GM11168 (cell line): ENCODE measurements around the gene KCNMA1.

Source experiments
- in situ Hi-C: fragments of 300-500 bp; cut with MboI; formaldehyde crosslinking; loops from one replicate; pipeline ENCODE4 v1.12.0; 2022; ENCODE audit warnings: low sequenced_read_pairs; ENCODE audit not compliant: unreplicated experiment

Gene KCNMA1

DNA sequence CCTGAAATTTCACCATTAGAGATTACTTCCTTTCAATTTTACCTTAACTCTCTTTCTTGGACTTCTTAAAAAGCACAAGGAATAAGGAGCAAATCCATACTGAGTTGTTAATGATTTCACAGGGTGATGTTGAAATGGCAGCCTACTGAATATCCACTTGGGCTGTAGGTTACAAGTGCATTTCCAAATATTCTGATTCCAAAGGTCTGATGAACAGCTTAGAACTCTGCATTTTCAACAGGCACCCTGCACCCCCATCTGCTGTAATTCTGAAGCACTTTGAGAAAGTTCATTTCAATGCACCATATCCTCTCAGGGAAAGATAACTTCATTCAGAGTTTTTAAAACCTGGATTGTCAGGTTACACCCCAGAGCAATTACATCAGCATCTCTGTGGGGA, 368.4 kb downstream of the KCNMA1 start:
- in situ Hi-C loops = no loop called here

DNA sequence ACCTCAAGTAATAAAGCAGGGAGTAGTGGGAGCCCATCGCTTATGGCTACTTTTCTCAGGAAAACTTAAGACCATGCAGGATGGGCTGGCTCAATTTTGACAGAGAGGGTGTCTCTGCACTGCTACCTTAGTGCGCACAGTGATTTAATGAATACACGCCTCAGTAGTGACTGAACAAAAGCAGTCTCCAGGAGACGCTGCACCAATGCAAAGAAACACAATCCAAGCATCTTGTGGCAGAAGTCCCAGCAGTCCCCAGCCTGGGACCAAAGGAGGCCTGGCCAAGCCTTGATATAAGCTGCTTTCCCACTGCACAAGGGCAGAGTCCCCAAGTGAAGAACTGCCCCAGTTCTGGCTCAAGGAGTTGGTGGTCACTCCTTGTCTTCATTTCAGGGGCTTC, 368.9 kb downstream of the KCNMA1 start:
- in situ Hi-C loops = no loop called here

DNA sequence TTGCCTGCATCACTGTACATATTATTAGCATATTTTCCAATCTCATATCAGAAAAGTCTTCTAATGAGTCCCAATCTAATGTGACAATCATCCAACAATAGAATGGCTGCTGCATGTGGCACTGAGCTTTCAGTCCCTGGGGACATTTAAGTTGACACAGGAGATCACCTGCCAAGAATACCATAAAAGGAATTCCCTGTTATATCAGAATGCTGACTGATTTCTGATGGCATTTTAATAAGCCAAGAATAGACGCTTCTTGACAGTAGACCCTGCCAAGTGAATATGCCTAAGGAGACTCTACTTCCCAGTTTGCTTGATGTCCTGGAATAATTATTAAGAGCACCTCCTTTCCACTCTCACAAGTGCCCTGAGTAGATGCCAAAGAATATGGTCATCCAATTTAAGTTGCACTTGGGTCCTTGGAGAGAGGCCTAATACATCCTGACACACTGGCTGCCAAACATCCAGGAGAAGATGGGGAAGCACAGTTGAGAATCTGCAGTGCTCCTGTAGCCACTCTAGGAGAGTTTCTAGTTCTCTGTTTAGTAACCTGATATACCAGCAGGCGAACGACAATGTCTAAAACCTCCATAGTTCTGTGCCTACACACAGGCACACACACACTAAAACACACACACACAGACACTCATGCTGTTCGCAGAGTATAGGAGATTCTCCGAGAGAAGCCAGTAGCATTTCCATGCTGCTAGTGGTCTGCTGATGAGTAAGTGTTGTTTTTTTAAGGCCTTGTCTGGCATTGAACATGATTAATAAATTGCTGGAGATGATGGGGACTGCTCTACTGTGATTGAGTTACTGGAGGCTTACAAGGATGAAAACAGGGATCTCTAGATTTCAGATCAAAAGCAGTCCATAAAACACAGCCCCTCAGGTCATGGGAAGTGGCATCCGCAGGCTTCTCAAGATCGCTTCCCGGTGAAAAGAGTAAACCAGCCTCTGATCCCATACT, 369.6 kb downstream of the KCNMA1 start:
- in situ Hi-C loops = no loop called here

DNA sequence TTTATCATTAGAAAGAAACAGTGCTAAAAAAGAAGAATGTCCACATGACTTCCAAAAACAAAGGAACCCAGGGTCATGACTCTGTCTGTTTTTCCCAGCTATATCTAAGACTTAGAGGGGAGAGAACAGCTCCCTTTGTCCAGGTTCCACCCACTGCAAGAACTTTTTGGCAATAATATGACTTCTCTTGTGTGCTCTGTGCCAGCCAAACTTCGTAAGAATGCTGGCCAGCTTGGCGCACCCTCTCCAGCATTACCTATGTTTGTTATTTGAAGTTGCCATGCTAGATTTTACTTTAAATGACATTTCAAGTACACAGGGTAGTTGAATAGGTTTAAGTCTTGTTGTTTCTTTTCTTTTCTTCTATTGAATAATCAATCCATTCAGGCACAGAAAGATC, 371.4 kb downstream of the KCNMA1 start:
- in situ Hi-C loops = no loop called here

DNA sequence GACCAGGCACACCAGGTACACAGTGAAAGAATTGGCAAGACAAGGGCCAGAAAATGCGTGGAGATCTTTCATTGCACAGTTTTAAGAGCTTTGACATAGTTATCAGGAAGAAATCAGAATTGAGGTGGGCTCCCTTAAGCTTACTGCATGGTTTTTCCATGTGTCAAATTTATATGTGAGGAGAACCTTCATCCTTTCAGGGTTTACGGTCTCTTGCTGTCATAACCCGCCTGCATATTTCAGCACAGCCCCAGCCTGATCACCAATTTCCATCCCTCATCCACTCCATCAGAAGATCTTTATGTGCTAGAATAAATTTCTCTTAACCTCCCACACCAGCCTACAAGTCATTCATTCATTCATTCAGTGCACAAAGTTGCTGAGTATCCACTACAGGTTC, 373.1 kb downstream of the KCNMA1 start:
- in situ Hi-C loops = no loop called here

DNA sequence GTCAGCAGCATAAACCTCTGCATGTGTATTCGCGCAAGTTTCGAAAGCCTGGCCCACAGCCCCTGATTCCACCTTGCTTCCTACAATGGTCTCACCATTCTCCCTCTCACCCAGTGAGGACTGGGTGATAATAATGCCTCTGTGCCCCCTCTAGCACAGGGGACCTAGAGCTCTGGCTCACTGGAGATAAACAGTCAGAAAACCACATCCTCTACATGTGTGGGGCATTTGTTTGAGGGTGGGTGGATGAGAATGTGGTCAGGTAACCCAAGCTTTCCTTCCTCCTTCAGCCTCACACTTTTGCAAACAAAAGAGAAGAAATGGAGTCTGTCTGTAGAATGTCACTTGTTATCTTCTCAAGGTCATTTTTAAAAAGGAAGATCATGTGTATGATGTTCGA, 373.5 kb downstream of the KCNMA1 start:
- in situ Hi-C loops = no loop called here

DNA sequence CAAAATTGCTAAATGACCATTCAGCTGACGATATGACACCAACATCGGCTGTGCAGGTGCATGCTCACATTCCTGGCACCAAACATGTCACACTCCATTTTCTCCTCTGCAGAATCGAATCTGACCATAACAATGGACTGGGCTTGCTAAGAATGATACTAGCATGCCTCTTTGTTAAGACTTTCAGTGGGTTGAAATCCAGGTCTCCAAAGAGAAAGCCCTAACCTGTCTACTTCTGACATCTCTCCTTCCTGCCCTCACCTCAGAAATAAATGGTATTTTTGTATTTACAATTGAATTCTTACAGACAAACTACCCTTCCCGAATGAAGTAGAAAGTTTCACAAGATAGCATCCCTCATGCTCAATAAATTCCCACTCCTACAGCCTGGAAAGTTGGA, 373.9 kb downstream of the KCNMA1 start:
- in situ Hi-C loops = no loop called here

DNA sequence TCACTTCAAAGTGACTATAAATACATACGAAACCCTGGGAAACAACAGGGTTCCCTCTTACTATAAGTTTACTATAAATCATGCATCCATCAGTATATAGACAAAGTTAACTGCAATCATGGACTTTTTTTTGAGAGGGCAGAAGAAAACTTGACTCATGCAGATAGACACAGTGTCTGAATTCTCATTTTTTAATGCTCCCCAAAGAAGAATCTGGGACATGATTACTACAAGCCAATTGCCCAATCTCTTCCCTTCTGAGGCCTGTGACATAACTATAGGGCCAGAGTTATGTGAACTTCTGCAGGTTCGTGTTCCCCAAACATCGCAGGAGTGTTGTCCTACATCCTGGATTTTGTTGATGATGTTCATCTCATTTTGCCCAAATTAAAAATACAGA, 376.5 kb downstream of the KCNMA1 start:
- in situ Hi-C loops = no loop called here

DNA sequence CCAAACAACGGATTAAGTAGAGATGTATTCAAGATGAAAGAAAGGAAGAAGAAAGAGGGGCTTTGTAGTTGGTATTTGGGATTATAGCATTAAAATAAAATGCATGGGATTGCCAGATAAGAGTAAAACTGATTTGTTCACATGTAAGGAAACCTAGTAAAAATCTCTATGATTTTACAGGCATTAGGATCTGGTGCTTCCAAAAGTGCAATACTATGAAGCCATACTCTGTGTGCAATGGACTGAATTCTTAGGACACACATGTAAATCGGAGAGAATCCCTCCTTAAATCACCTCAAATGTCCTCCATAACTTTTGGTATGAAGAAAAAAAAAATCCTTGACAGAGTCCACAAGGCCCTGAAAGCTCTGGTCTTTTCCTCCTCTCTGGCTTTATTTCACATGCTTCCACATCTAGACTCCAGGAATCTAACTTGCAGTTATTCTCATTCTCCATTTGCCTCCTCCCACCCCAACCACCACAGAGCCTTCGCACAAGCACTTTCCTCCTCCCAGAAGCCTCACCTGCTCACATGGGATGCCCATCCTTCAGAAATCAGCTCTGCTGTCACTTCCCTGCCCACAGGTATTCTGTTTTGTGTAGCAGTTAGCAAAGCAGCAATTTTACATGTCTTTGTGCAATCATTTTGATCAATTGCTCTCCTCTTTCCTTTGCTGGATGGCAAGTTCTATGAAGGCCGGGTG, 378.3 kb downstream of the KCNMA1 start:
- in situ Hi-C loops = no loop called here

DNA sequence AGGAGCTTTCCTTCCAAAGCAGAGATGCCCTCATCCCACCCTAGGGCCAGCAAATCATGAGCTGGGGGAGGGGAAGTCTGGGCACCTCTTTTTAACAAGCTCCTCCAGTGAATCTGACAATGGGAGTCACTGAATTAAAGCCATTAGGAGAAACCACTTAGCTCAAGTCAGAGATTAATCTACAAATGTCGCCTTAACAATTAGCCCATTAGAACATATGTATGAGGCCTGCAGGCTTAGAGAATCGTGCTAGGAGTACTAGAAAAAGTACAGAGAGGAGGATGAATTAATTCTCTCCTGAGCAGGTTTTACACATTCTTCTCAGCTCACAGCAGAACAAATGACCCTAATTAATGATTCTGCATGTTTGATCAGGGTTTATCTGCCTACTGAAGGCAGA, 381.3 kb downstream of the KCNMA1 start:
- in situ Hi-C loops = no loop called here

DNA sequence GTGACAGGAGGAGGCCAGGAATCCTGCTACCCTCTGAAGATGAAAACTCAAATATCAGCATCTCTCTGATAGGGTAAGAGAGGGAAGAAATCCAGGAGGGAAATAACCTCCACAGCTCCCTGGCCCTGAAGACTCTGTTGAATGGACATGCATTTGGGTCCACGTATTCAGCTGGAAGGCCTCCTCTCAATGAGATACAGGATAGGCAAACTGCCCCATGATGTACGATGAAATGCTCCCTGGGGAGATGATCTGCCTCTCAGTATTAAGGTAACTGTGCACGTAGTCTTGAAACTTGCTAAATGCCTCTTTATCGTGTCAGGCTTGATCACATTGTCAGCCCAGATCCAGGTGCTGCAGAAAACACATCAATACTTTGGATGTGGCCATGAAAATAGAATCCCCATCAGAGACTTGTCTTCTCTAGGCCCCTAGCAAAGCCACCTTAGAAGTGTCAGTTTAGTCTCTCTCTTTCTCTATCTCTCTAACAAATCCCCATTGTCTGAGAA, 384.0 kb downstream of the KCNMA1 start:
- in situ Hi-C loops = no loop called here

DNA sequence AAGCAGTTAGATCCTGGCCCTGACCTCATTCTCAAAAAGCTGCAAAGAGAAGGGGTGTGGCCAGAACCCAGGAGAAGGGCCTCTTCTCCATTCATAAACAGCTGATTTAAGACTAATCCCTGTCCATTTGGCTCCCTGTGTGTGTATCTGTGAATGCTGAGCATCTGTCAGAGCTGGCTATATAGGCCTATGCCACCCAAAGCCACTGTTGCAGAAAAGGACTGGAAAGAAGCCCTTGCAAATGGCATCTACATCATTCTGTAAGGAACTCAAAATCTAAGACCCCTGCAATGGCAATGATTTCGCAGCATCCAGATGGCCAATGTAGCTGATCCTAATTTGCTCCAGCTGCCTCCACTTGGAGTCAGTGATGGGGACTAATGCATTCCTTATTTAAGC, 384.5 kb downstream of the KCNMA1 start:
- in situ Hi-C loops = no loop called here

DNA sequence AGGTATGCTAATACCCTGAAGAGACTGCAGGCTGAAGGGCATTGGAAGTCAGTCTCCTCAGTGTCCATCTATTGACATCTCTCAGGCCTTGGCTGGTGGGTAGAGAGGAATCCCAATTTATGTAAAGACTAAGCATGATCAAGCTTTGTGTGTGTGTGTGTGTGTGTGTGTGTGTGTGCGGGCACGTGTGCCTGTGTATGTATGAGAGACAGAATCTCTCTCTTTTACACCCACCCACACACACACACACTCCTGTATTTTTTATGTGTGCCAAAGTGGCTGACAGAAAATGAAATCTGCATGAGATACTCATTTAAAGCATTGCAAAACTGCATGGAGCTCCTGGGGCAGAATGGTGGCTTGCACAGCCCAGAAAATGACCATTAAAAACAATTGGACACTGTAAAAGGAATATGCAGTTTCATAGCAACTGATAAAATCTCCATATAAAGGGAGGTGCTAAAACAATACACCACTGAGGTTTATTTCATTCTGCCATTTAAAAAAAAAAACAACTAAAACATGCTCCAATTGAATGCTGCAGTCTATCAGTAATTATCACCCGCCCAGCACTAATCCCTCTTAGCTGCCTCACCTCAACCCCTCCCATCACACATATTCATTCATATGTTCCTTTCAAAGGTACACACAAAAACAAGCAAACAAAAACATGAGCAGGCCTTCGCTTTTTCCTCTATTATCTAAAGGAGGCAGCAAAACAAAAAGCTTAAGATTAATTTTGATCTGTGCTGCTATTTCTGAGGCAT, 385.0 kb downstream of the KCNMA1 start:
- in situ Hi-C loops = no loop called here

DNA sequence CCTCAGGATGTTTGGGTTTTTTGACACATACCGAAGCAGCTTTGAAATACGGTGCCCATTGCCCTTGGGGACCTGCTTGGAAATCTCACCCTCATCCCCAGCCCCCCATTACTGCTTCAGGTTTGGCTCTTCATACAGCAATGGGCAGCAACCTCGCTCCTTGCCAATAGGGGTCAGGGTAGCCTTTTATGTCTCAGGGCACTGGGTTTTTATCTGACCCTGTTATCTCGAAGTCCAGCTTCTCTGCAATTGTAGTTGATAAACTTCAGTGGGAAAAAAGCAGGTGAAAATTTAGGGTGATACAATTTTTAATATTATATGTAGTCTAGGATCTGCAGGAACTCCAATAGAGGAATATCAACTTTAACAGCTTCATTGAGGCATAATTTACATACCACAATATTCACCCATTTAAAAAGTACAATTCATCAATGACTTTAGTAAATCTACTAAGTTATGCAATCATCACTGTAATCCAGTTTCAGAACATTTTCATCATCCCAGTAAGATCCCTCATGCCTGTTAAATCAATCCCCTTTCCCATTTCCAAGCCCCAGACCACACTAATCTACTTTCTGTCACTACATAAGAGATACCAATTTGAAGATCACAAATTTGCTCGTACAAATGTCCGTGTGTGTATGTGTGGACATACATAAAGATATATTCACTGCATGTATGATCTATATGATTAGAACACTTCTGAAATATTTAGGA, 386.2 kb downstream of the KCNMA1 start:
- in situ Hi-C loops = no loop called here

DNA sequence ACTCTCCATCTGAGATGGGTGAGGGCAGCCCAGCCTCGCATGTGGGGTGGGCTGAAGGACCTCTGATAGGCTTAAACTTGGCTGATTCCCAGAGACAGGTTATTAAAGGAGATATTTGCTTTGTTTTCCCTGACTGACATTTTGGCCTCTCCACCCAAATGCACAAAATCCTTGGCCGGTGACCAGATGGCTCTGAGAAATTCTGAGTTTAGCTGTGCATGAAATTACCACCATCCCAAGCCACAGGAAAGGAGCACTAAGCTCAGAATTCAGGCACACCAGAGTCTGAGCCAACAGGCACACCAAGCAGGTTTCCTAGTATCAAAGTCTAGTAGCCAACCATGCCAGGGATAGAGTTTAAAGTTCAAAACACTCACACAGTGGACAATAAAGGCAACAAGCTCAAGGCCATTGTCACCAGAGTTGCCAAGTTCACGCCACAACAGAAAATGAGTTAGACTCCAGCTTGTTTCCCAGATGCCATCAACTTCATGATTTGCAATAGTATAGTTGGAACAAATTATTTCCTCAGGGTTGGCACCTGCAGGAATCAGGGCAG, 387.6 kb downstream of the KCNMA1 start:
- in situ Hi-C loops = no loop called here

DNA sequence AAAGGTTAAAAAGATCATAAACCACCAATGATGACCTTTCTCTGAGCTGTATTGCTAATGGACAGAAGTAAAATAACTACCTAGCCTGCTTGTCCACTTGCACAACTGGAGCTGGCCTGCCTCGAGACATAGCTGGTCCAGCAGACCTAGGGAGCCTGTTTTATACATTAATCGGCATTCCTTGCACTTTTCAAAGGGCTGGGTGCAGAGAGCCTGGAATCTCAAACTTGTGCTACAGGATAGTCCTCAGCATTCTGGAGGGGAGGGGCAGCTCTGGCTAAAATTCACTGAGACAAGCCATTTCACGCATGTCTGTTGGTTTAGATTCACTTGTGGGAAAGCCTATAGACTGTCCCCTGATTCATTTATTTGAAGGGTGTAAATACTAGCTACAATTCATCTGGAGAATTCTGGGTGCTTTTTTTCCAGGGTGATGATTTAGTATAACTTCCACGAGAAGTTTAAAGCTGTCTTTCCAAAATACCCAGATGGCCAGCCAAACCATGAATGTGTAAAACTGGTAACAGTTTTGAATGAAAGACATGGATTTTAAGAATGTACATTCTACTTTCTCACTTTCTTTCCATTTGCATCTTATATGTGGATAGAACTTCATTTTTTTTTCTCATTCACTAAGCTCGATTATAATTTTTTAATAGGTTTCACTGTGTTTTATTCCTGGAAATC, 389.4 kb downstream of the KCNMA1 start:
- in situ Hi-C loops = no loop called here

DNA sequence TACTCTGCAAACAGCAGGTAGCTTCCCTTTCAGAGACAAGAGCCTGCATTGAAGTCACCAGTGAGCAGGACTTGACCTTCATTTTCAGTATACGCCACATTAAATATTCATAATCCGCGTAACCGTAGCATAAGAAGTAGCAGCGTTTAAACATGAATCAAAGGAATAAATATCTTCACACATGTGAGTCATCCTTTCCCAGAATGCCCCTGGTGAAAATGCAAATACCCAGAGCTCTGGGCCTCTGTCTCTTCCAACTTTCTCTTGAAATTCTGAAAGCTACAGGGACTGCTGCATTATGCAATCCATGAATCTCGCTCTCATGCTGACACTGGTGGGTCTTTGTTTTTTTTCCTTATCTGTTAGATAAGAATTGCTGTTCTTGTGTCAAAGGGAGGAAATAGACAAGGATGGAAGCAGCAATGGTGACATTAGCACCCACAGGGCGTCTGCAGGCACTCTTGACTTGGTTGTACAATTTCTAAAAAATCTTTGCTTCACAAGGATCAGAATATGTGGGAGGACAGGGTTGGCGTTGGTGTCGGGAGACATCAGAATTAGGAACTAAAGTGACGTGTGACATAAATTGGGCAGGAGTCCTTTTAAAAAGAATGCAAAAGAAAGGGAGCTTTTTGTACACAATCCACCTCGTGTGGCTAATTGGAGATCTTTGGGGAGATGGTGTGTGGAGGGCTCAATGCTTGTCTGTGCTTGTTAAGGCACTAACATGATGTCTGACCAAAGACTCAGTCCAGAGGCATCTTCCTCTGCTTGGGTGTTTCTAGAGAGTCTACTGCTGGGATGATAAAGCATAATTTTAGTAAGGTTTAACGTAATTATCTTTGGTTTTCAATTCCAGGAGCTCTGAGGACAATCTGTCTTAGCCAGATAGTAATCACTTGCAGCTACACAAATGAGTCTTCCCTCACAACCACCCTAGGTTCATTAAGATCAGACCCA, 390.3 kb downstream of the KCNMA1 start:
- in situ Hi-C loops = no loop called here

DNA sequence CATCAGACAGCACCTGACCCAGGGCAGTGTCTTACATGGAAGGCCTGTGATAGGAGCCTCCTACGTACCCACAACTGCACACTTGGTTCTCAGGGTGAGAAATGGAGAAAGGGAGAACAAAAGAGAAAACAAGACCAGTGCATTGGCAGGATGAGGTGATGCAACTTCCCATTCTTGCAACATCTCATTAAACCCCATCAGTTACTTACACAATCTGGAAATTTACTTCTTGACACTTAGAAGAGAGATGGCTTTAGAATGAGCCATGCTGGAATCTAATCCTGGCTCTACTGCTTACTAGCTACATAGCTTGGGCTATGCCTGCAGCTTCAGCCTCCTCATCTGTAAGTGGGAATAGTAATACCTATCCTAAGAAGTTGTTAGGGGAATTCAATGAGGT, 391.7 kb downstream of the KCNMA1 start:
- in situ Hi-C loops = no loop called here
